ENCODE data around the gene GFM2.

The GFM2 gene

GRCh38 chr5:74725331-74725730 lies 41.6 kb downstream of the GFM2 start:
- H3K9me2 ChIP-seq (replicated peaks; ENCODE audit: low read depth, low read length), result no peaks in the 10 kb centered on the region
- no peaks in the 10 kb centered on the region for H3K9me3 ChIP-seq (ENCODE audit: insufficient read depth, low read depth, low read length)
- no peaks in the 10 kb centered on the region for H3F3A ChIP-seq (ENCODE audit: low read depth)
- H3K36me3 ChIP-seq (ENCODE audit: insufficient read depth, low read length), result peaks cover 63% of the 10 kb centered on the region
- H4K20me1 ChIP-seq (ENCODE audit: insufficient read depth, low read length, poor library complexity, severe bottlenecking), result no peaks in the 10 kb centered on the region
- H3K4me3 ChIP-seq (ENCODE audit: low read length, poor library complexity, severe bottlenecking), result no peak overlapping the region
- no peak overlapping the region for H3K4me2 ChIP-seq (ENCODE audit: low read depth, low read length, poor library complexity, severe bottlenecking)
- no peak overlapping the region for H3K9ac ChIP-seq (ENCODE audit: low read depth, low read length, poor library complexity, severe bottlenecking)
- H3K4me1 ChIP-seq (ENCODE audit: insufficient read depth, low read length, poor library complexity, severe bottlenecking), result no peaks in the 10 kb centered on the region
- TF ChIP-seq CTCF (conservative IDR thresholded peaks at IDR 0.05; ENCODE audit: low read length) (no peak), EZH2phosphoT487 (IDR thresholded peaks at IDR 0.05; ENCODE audit: borderline replicate concordance) (no peak)
- H3K79me2 ChIP-seq (ENCODE audit: insufficient read depth, low read length), result no peaks in the 10 kb centered on the region
- H2AFZ ChIP-seq (ENCODE audit: low read length), result no peak overlapping the region
- H3K27me3 ChIP-seq (ENCODE audit: insufficient read depth, low read length, poor library complexity, severe bottlenecking), result no peaks in the 10 kb centered on the region

- Histone ChIP-seq H3F3A (ENCODE audit: low read depth) (no peaks in the 10 kb centered on the region), H3K9me2 (replicated peaks; ENCODE audit: low read depth, low read length) (no peaks in the 10 kb centered on the region), H3K4me2 (ENCODE audit: low read depth, low read length, poor library complexity, severe bottlenecking) (no peak overlapping the region), H3K36me3 (ENCODE audit: insufficient read depth, low read length) (peaks cover 62% of the 10 kb centered on the region), H4K20me1 (ENCODE audit: insufficient read depth, low read length, poor library complexity, severe bottlenecking) (no peaks in the 10 kb centered on the region), H3K79me2 (ENCODE audit: insufficient read depth, low read length) (no peaks in the 10 kb centered on the region), H3K9me3 (ENCODE audit: insufficient read depth, low read depth, low read length) (no peaks in the 10 kb centered on the region), H3K27me3 (ENCODE audit: insufficient read depth, low read length, poor library complexity, severe bottlenecking) (no peaks in the 10 kb centered on the region), H3K4me1 (ENCODE audit: insufficient read depth, low read length, poor library complexity, severe bottlenecking) (peaks cover 7% of the 10 kb centered on the region), H2AFZ (ENCODE audit: low read length) (no peak overlapping the region), H3K4me3 (ENCODE audit: low read length, poor library complexity, severe bottlenecking) (no peak overlapping the region), H3K9ac (ENCODE audit: low read depth, low read length, poor library complexity, severe bottlenecking) (no peak overlapping the region)
- no peak for TF ChIP-seq CTCF (conservative IDR thresholded peaks at IDR 0.05; ENCODE audit: low read length)
- no peak for TF ChIP-seq EZH2phosphoT487 (IDR thresholded peaks at IDR 0.05; ENCODE audit: borderline replicate concordance)
These were observed 44.6 kb downstream of the GFM2 start for GRCh38 chr5:74722271-74722670.

- Histone ChIP-seq H3K27me3 (ENCODE audit: insufficient read depth, low read length, poor library complexity, severe bottlenecking) (no peaks in the 10 kb centered on the region), H3K9me3 (ENCODE audit: insufficient read depth, low read depth, low read length) (no peaks in the 10 kb centered on the region), H3K9ac (ENCODE audit: low read depth, low read length, poor library complexity, severe bottlenecking) (no peak overlapping the region), H3K4me1 (ENCODE audit: insufficient read depth, low read length, poor library complexity, severe bottlenecking) (peaks cover 7% of the 10 kb centered on the region), H3K4me2 (ENCODE audit: low read depth, low read length, poor library complexity, severe bottlenecking) (no peak overlapping the region), H2AFZ (ENCODE audit: low read length) (no peak overlapping the region), H4K20me1 (ENCODE audit: insufficient read depth, low read length, poor library complexity, severe bottlenecking) (no peaks in the 10 kb centered on the region), H3K4me3 (ENCODE audit: low read length, poor library complexity, severe bottlenecking) (no peak overlapping the region), H3K79me2 (ENCODE audit: insufficient read depth, low read length) (no peaks in the 10 kb centered on the region), H3F3A (ENCODE audit: low read depth) (no peaks in the 10 kb centered on the region), H3K9me2 (replicated peaks; ENCODE audit: low read depth, low read length) (no peaks in the 10 kb centered on the region), H3K36me3 (ENCODE audit: insufficient read depth, low read length) (peaks cover 35% of the 10 kb centered on the region)
- TF ChIP-seq CTCF (conservative IDR thresholded peaks at IDR 0.05; ENCODE audit: low read length), result no peak
- no peak for TF ChIP-seq EZH2phosphoT487 (IDR thresholded peaks at IDR 0.05; ENCODE audit: borderline replicate concordance)
These were observed 49.3 kb downstream of the GFM2 start for GRCh38 chr5:74717596-74717995.
